Measurements from ENCODE around the gene HSD17B14. TPM values are rescaled to one million over a fixed set of nuclear protein-coding genes. Genes with fewer than 3 reads are reported as not detected.

HSD17B14 gene
- total and polyA plus RNA-seq, 9 of the 15 experiments (the other 6 are each of a cell fraction or from before 2014, with no cell fraction given) = 0.16 TPM; not detected in 8

DNA sequence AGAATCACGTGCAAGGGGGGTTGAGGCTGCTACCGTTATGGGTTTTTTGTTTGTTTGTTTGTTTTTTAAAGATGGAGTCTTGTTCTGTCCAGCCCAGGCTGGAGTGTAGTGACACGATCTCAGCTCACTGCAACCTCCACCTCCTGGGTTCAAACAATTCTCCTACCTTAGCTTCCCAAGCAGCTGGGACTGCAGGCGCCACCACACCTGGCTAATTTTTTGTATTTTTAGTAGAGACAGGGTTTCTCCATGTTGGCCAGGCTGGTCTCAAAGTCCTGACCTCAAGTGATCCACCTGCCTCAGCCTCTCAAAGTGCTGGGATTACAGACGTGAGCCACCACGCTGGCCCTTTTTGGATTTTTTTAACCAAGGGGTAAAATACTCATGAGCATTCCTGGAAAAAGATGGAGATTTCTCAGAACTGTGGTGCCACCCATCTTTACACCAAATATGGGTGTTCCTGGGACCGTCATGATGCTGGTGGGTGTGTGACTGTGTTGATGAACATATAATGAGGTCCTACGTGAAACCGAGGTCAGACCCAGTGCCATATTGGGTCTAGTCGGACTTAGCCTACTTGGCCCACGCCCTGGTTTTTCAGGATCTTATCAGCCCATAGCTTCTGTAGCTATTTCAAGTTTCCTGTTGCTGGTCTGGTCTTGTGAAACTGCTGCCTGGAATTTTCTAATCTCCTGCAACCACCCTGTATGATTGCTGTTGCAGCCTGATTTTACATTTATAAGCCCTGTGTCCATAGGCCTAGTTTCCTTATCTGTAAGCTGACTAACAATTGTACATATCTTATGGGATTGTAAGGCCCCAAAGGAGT is 42.1 kb upstream of the HSD17B14 start (continued):
- no peak for TF ChIP-seq E2F4 (CRISPR knock-in tag; IDR thresholded peaks at IDR 0.05; ENCODE audit: low read depth)
- no peak for TF ChIP-seq RFX7 (CRISPR knock-in tag; IDR thresholded peaks at IDR 0.05)
- TF ChIP-seq, protein P1, sequence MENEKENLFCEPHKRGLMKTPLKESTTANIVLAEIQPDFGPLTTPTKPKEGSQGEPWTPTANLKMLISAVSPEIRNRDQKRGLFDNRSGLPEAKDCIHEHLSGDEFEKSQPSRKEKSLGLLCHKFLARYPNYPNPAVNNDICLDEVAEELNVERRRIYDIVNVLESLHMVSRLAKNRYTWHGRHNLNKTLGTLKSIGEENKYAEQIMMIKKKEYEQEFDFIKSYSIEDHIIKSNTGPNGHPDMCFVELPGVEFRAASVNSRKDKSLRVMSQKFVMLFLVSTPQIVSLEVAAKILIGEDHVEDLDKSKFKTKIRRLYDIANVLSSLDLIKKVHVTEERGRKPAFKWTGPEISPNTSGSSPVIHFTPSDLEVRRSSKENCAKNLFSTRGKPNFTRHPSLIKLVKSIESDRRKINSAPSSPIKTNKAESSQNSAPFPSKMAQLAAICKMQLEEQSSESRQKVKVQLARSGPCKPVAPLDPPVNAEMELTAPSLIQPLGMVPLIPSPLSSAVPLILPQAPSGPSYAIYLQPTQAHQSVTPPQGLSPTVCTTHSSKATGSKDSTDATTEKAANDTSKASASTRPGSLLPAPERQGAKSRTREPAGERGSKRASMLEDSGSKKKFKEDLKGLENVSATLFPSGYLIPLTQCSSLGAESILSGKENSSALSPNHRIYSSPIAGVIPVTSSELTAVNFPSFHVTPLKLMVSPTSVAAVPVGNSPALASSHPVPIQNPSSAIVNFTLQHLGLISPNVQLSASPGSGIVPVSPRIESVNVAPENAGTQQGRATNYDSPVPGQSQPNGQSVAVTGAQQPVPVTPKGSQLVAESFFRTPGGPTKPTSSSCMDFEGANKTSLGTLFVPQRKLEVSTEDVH (IDR thresholded peaks at IDR 0.05; ENCODE audit: low read depth, partially characterized antibody) = peak; percentile 69
- peak; percentile 100 for TF ChIP-seq ARID3A (IDR thresholded peaks at IDR 0.05; ENCODE audit: borderline replicate concordance, low read depth, low read length)
- 0 out of 2 replicates have a peak, but pooled peaks have one; percentile 55 for TF ChIP-seq TAF7 (tag; IDR thresholded peaks at IDR 0.05)
- TF ChIP-seq MLLT1 (IDR thresholded peaks at IDR 0.05) = peak; percentile 29 to 46; a peak in 2 of 4 replicates
- peak; percentile 96 for TF ChIP-seq LCOR (CRISPR knock-in tag; IDR thresholded peaks at IDR 0.05)
- TF ChIP-seq, protein P2, sequence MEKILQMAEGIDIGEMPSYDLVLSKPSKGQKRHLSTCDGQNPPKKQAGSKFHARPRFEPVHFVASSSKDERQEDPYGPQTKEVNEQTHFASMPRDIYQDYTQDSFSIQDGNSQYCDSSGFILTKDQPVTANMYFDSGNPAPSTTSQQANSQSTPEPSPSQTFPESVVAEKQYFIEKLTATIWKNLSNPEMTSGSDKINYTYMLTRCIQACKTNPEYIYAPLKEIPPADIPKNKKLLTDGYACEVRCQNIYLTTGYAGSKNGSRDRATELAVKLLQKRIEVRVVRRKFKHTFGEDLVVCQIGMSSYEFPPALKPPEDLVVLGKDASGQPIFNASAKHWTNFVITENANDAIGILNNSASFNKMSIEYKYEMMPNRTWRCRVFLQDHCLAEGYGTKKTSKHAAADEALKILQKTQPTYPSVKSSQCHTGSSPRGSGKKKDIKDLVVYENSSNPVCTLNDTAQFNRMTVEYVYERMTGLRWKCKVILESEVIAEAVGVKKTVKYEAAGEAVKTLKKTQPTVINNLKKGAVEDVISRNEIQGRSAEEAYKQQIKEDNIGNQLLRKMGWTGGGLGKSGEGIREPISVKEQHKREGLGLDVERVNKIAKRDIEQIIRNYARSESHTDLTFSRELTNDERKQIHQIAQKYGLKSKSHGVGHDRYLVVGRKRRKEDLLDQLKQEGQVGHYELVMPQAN (IDR thresholded peaks at IDR 0.05; ENCODE audit: borderline replicate concordance) = peak; percentile 40; the same call in 1 of the 2 replicates
- TF ChIP-seq DIDO1 (tag; IDR thresholded peaks at IDR 0.05; ENCODE audit: low read depth) = no peak
- peak; percentile 35 to 43; a peak in 3 of 4 replicates for TF ChIP-seq NRF1 (conservative IDR thresholded peaks at IDR 0.05 in 1 of 2, IDR thresholded peaks at IDR 0.05 in 1 of 2)
- no peak for TF ChIP-seq TBP (optimal IDR thresholded peaks at IDR 0.05; ENCODE audit: low read depth, low read length)

Measured in K562 (cell line).